Activated naive CD4-positive, alpha-beta T cell treated with Interleukin-2 at 50 U/mL for 16 hours (primary cell): ENCODE data around the gene SLIT2.

Experiments used
- DNase-seq: peaks from one replicate; pipeline ENCODE4 v3.0.0-alpha.2; 2020

SLIT2 gene

GRCh38 chr4:20251796-20252655, at the start of gene SLIT2:
Gene SLIT2 (plus strand): TSS chr4:20251905. CDS start chr4:20253816, 1,911 bp downstream.
- DNase-seq, result peak; percentile 5

DNA sequence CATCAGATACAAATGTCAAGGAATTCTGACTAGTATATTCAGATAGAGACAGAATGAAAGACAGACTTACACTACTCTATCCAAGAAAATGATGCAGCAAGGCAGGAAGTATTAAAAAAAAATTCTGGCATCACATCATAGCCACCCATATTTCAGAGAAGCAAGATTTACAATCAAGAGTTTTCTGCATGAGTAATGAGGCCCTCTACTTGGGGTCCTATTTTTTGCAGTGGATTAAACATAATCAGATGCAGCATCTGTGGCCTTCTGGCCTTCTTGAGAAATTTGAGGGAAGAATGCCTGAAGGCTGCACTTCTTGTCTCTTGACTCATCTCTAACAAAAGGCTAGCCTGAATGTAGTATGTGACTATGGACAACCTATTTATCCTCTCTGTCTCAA, 48.2 kb upstream of the SLIT2 start:
- no peak for DNase-seq

DNA sequence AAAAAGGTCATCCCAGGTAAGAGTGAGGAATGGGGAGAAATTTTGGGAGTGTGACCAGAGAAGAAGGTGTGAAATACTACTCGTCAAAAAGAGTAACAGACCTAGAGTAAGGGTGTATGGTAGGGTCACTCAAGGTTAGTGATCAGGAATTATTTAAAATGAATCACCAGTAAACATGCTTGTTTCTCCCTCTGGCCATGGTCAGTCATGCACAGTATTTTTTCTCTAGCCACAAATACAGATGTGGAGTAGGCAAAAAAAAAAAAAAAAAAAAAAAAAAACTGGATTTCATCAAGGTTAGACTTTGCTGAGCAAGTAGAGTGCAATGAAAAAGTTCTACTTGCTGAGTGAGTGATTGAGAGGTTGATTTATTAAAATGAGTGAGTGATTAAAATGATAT, 34.2 kb upstream of the SLIT2 start:
- no peak for DNase-seq

DNA sequence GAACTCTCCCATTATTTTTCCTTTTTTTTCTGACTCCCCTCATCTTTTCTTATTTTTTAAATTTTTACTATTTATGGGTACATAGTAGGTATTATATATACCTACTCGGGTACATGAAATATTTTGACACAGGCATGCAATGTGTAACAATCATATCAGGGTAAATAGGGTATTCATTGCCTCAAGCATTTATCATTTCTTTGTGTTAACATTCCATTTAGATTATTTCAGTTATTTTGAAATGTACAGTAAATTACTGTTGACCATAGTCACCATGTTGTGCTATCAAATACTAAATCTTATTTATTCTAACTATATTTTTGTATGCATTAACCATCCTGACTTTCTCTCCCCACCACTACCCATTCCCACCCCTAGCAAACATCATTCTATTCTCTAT, 33.8 kb upstream of the SLIT2 start:
- no peak for DNase-seq

GRCh38 chr4:20219521-20219920, 32.2 kb upstream of the SLIT2 start:
- no peak for DNase-seq

- no peak for DNase-seq
Measured at GRCh38 chr4:20237894-20238537, 13.7 kb upstream of the SLIT2 start.

- no peak for DNase-seq
Measured at GRCh38 chr4:20248155-20248558, 3.5 kb upstream of the SLIT2 start.

- no peak for DNase-seq
Measured at GRCh38 chr4:20249333-20249732, 2.4 kb upstream of the SLIT2 start.

- DNase-seq, result no peak
Measured at GRCh38 chr4:20251031-20251795, 492 bp upstream of the SLIT2 start.

GRCh38 chr4:20252656-20253282, 1.1 kb downstream of the SLIT2 start:
- no peak for DNase-seq

DNA sequence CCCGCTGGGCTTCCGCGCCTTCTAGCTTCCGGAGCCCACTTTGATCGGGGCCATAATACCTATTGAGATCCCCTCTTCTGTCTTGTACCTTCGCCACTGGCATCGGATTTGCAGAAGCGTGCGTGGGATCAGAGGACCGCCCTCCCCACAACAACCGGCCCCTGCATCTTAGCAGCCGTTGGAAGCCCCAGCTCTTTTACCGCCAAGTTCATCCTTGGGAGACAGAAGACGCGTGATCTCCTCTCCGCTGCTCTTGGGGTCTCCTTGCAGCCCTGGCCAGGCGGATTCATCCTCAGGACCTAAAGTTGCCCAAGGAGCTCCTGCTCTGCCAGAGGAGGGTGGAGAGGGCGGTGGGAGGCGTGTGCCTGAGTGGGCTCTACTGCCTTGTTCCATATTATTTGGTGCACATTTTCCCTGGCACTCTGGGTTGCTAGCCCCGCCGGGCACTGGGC, 1.6 kb downstream of the SLIT2 start:
- DNase-seq, result no peak

DNA sequence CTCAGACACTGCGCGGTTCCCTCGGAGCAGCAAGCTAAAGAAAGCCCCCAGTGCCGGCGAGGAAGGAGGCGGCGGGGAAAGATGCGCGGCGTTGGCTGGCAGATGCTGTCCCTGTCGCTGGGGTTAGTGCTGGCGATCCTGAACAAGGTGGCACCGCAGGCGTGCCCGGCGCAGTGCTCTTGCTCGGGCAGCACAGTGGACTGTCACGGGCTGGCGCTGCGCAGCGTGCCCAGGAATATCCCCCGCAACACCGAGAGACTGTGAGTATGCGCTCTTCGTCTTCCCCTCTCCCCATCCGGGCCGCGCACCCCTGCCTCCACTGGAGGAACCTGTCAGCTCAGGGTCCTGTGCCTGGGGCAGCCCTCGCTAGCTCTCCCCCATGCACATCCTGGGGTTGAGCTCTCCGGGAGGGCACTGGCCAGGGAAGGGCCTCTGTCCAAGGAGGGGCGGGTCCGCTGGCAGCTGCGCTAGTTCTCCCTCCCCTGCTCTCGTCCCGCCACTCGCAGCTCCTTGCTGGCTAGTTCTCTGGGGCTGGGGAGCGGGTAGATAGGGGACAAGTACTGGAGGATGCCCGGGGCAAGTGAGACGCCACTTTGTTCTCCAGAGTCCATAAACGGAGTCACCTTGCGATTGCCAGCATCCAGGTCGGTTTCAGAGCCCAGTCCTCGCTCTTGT, 2.2 kb downstream of the SLIT2 start:
- DNase-seq, result no peak

GRCh38 chr4:20254511-20255250, 3.0 kb downstream of the SLIT2 start:
- DNase-seq, result no peak

DNA sequence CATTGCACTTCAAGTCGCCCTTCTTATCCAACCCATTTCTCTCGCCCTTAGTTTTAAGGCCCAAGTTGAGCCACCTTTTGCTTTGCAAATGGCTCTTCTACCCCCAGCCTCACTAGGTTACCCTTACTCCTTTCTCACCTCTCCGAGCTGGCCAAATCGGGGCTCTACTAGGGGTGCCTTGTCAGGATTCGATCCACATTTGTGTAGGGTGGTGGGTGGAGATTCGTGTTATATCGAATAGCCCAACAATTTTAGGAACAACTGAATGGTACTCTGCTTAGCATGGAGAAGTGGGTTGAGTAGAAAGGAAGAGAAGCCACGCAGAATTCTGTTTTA, 3.5 kb downstream of the SLIT2 start:
- DNase-seq, result no peak

- DNase-seq, result no peak
Measured at GRCh38 chr4:20255823-20256222, 4.1 kb downstream of the SLIT2 start.

DNA sequence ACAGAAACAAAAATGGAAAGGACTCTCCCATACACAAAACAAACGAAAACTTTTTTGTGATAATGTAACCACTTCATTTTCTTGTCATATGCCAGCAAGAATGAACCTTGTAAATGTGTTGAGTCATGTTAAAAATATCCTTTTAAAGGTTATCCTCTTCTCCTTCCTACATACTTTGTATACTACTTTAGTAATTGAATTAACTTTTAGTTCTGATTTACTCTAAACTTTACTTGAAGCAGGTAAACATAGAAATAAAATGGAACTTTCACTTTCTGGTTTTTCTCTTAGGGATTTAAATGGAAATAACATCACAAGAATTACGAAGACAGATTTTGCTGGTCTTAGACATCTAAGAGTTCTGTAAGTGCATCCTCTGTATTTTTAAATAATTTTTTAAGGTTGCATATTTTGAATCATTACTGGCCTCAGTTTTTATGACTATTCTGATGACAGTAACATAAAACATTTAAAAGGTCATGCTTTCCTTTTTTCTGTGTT, 4.7 kb downstream of the SLIT2 start:
- no peak for DNase-seq

DNA sequence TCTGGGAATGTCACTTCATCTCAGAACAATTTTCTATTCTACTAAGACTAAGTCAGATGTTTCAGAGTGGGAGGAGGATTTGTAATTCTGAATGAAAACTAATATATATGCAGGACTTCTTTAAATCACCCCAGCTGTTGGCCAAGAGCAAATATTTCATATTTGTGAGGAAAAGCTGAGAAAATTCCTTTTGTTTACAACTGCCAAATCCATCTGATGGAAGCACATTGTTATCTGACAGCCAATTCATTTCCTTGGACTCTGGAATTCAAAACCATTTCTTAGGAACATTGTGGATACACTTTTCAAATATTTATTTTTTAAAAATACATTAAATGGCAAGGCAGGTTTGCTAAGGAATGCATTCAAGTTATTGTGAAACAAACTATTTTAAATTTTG, 8.0 kb downstream of the SLIT2 start:
- DNase-seq, result no peak

GRCh38 chr4:20260821-20261220, 9.1 kb downstream of the SLIT2 start:
- no peak for DNase-seq

DNA sequence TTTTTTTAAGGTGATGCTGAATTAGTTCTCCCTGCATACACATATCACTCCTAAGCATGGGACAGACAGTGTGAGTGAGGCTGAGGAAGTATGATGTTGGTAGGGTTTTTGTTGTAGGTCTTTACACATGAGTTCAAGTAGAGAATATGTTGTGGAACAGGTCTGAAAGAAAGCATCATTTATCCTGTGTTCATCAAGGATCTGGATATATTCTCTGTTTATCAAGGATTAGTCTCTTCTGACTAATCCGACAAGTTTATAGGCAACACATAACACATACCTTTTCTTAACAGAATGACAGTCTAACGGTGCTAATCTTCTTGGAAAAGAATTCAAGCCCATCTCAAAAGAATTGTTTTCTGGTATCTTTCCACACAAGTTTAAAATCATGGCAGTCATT, 10.5 kb downstream of the SLIT2 start:
- DNase-seq, result no peak

GRCh38 chr4:20264688-20265087, 13.0 kb downstream of the SLIT2 start:
- DNase-seq, result no peak

GRCh38 chr4:20265726-20266125, 14.0 kb downstream of the SLIT2 start:
- DNase-seq, result no peak
